ENCODE measurements around the gene DMD.

The DMD gene

DNA sequence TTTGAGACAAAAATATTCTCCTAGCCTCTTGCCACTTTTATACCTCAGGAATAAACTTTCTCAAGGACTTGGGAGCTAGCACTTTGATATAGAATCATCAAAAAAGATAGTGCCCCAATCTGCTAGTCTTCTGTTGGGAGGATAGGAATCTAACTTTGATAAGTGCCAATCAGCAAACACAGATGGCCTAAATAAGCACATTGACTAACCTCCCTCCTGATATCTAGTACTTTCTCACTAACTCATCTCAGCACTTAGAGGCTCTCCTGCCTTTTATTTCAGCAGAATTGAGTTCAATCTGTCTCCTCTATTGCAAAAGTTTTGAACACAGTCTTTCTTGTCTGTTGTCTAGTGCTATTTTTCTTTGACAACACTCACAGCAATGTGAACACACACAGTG is 1341.1 kb downstream of the DMD start:
- DNase-seq (ENCODE audit: low read depth) = no peak
- TF ChIP-seq, protein P1, sequence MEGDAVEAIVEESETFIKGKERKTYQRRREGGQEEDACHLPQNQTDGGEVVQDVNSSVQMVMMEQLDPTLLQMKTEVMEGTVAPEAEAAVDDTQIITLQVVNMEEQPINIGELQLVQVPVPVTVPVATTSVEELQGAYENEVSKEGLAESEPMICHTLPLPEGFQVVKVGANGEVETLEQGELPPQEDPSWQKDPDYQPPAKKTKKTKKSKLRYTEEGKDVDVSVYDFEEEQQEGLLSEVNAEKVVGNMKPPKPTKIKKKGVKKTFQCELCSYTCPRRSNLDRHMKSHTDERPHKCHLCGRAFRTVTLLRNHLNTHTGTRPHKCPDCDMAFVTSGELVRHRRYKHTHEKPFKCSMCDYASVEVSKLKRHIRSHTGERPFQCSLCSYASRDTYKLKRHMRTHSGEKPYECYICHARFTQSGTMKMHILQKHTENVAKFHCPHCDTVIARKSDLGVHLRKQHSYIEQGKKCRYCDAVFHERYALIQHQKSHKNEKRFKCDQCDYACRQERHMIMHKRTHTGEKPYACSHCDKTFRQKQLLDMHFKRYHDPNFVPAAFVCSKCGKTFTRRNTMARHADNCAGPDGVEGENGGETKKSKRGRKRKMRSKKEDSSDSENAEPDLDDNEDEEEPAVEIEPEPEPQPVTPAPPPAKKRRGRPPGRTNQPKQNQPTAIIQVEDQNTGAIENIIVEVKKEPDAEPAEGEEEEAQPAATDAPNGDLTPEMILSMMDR (IDR thresholded peaks at IDR 0.05; ENCODE audit: low read depth, low read length, missing control alignments) = no peak
- no peak overlapping the region for H3K4me3 ChIP-seq (ENCODE audit: low read depth, low read length)

GRCh38 chrX:31860686-31861085 is 1350.7 kb downstream of the DMD start:
- no peak for DNase-seq (ENCODE audit: low read depth)
- TF ChIP-seq, protein P1 (IDR thresholded peaks at IDR 0.05; ENCODE audit: low read depth, low read length, missing control alignments) = no peak
- no peak overlapping the region for H3K4me3 ChIP-seq (ENCODE audit: low read depth, low read length)

GRCh38 chrX:31858915-31859314 is 1352.4 kb downstream of the DMD start:
- TF ChIP-seq, protein P1 (IDR thresholded peaks at IDR 0.05; ENCODE audit: low read depth, low read length, missing control alignments) = no peak
- H3K4me3 ChIP-seq (ENCODE audit: low read depth, low read length) = no peak overlapping the region

GRCh38 chrX:31854716-31855115 is 1356.6 kb downstream of the DMD start:
- H3K4me3 ChIP-seq (ENCODE audit: low read depth, low read length) = no peak overlapping the region
- TF ChIP-seq, protein P1 (IDR thresholded peaks at IDR 0.05; ENCODE audit: low read depth, low read length, missing control alignments) = no peak
- no peak for DNase-seq (ENCODE audit: low read depth)

More at GRCh38 chrX:31858915-31859314, 1352.4 kb downstream of the DMD start:
- DNase-seq (ENCODE audit: low read depth) = no peak

- no peak overlapping the region for H3K4me3 ChIP-seq (ENCODE audit: low read depth, low read length)
- TF ChIP-seq, protein P1 (IDR thresholded peaks at IDR 0.05; ENCODE audit: low read depth, low read length, missing control alignments) = no peak
- DNase-seq (ENCODE audit: low read depth) = no peak
Observed at GRCh38 chrX:31851761-31852160, 1359.6 kb downstream of the DMD start.

GRCh38 chrX:31847773-31848172 is 1363.6 kb downstream of the DMD start:
- DNase-seq (ENCODE audit: low read depth) = no peak
- TF ChIP-seq, protein P1 (IDR thresholded peaks at IDR 0.05; ENCODE audit: low read depth, low read length, missing control alignments) = no peak
- no peak overlapping the region for H3K4me3 ChIP-seq (ENCODE audit: low read depth, low read length)

GRCh38 chrX:31845003-31845402 is 1366.3 kb downstream of the DMD start:
- H3K4me3 ChIP-seq (ENCODE audit: low read depth, low read length) = no peak overlapping the region
- TF ChIP-seq, protein P1 (IDR thresholded peaks at IDR 0.05; ENCODE audit: low read depth, low read length, missing control alignments) = no peak
- DNase-seq (ENCODE audit: low read depth) = no peak

All from GM12864 (cell line).